ENCODE results near the gene EREG.

The EREG gene

DNA sequence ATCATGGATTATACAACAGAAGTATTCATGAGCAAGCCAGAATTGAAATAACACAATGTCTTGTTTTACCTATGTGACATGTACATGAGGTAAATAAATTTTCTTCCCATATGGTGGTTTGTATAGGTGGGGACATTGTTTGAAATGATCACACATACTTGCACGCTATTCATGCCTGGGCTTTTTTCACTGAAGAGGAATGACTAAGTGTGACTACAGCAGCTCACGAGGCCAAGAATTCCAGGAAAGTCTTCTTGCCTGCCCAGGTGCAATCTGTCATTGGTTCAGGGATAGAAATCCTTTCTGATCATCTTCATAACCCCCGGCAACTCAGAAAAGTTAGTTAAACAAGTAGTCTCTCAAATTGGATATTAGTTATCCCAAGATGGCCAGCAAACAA, 43.7 kb downstream of the EREG start:
- no peak overlapping the region for H3K4me3 ChIP-seq (ENCODE audit: low read length)
- no peak for TF ChIP-seq CTCF (IDR thresholded peaks at IDR 0.05; ENCODE audit: insufficient read depth, low read depth, low read length, missing control alignments)
- DNase-seq (ENCODE audit: low read depth): peak; percentile 96

DNA sequence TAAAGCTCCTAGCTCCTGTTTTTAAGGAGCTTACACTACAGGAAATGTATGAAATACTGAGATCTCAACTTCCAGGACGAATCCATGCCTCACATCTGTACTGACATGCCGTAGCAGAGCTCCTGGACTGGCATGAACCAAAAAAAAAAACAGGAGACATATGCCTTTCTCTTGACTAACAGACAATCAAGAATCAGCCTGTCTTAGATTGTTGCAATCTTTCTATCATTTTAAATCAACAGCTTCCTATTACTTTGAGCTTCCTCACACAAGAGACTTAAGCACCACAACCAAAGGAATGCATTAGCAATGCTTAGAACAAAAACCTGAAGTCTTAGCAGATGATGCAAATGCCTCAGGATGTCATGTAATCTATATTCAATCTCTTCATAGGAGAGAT, 45.3 kb downstream of the EREG start:
- peak; percentile 97 for DNase-seq (ENCODE audit: low read depth)
- TF ChIP-seq CTCF (IDR thresholded peaks at IDR 0.05; ENCODE audit: insufficient read depth, low read depth, low read length, missing control alignments): no peak
- H3K4me3 ChIP-seq (ENCODE audit: low read length): no peak overlapping the region

DNA sequence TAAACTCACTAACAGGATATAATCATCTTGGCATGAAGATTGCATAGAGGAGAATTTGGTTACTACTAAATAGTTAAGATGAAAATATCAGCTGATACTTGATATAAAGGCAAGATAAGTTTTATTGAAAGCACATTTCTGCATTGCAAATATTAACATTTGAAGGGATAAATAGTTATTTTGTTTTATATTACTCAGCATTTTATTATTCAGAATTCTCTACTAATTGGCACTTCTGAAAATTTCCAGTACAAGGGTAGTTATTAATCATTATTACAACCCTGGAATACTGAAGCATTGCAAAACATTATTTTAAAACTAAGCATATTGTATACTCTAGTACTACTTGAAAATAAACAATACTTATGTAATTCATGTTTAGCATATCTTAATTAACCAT, 47.3 kb downstream of the EREG start:
- DNase-seq (ENCODE audit: low read depth): no peak
- no peak for TF ChIP-seq CTCF (IDR thresholded peaks at IDR 0.05; ENCODE audit: insufficient read depth, low read depth, low read length, missing control alignments)
- no peak overlapping the region for H3K4me3 ChIP-seq (ENCODE audit: low read length)

GRCh38 chr4:74413265-74413664, 48.3 kb downstream of the EREG start:
- TF ChIP-seq CTCF (IDR thresholded peaks at IDR 0.05; ENCODE audit: insufficient read depth, low read depth, low read length, missing control alignments): no peak
- no peak overlapping the region for H3K4me3 ChIP-seq (ENCODE audit: low read length)
- no peak for DNase-seq (ENCODE audit: low read depth)

- peak; percentile 45 for DNase-seq (ENCODE audit: low read depth)
- H3K4me3 ChIP-seq (ENCODE audit: low read length): no peak overlapping the region
- TF ChIP-seq CTCF (IDR thresholded peaks at IDR 0.05; ENCODE audit: insufficient read depth, low read depth, low read length, missing control alignments): no peak
These were observed 49.3 kb downstream of the EREG start for GRCh38 chr4:74414149-74414809.

DNA sequence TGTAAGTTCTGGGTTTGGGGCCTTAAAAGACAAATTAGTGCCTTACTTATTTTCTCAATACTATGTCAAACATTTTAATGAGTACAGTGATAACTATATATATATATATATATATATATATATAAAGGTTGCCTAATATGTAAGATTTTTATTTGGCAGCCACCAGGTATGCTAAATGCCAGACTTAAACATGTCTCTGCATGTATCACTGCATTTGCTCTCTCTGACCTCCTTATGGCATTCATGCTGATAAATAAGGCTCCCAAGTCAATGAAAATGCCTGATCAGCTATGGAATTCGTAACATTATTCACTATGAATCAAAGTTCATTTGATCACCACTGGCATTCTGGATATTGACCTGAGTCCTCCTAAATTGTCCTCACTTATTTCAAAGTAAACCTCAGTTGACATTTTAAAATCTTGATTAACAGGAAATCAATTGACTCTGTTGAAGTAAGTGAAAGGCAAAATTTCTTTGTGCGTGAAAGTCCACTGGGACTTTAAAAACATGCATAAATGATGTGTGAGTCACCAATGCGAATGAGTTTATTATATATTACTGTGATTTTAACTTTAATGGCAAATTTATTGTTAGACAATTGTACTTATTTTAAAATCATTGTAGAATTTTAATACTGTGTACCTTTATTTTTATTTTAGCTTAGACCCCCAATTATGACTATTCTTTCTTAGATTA, 50.8 kb downstream of the EREG start:
- TF ChIP-seq CTCF (IDR thresholded peaks at IDR 0.05; ENCODE audit: insufficient read depth, low read depth, low read length, missing control alignments): no peak
- no peak overlapping the region for H3K4me3 ChIP-seq (ENCODE audit: low read length)
- peak; percentile 87 for DNase-seq (ENCODE audit: low read depth)
